Liver (tissue), 9 donors: ENCODE results near the gene LRRC53. TPM values are rescaled to one million over a fixed set of nuclear protein-coding genes. Genes with fewer than 3 reads are reported as not detected.

Experiments
- DNase-seq: peaks from one replicate; pipeline ENCODE4 v3.0.0-alpha.2; 2017; ENCODE audit warnings: low spot score
- H3K27ac ChIP-seq, 2 donors: one replicate each; pipeline ENCODE4 v1.7.0; 2013; ENCODE audit warnings: inconsistent platforms in 2 of 2, low read length in 2 of 2, control low read depth in 1 of 2, low read depth in 1 of 2, mild to moderate bottlenecking in 1 of 2
- H3K27me3 ChIP-seq, 4 donors: one replicate each; pipeline versions ENCODE4 v1.6.1 to v1.7.0; 2013; ENCODE audit warnings: low read length in 3 of 4, inconsistent platforms in 1 of 4, mild to moderate bottlenecking in 1 of 4, moderate library complexity in 1 of 4; ENCODE audit not compliant: control insufficient read depth in 4 of 4, insufficient read depth in 4 of 4
- H3K36me3 ChIP-seq, 4 donors: one replicate each; pipeline versions ENCODE4 v1.6.1 to v1.7.0; 2013; ENCODE audit warnings: low read length in 3 of 4, mild to moderate bottlenecking in 3 of 4, low read depth in 1 of 4, moderate library complexity in 1 of 4; ENCODE audit not compliant: control insufficient read depth in 4 of 4, insufficient read depth in 3 of 4
- H3K4me1 ChIP-seq, 4 donors: one replicate each; pipeline versions ENCODE4 v1.6.1 to v1.7.0; 2013; ENCODE audit warnings: low read length in 3 of 4, mild to moderate bottlenecking in 3 of 4, moderate library complexity in 1 of 4; ENCODE audit not compliant: control insufficient read depth in 4 of 4, insufficient read depth in 4 of 4
- H3K4me3 ChIP-seq, 3 donors: one replicate each; pipeline versions ENCODE4 v1.6.1 to v1.7.0; 2013; ENCODE audit warnings: low read length in 3 of 3, control low read depth in 1 of 3, low read depth in 1 of 3, mild to moderate bottlenecking in 1 of 3
- H3K9ac ChIP-seq, 2 donors: one replicate each; pipeline ENCODE4 v1.7.0; 2013; ENCODE audit warnings: low read length in 2 of 2, mild to moderate bottlenecking in 2 of 2, moderate library complexity in 2 of 2, control low read depth in 1 of 2, low read depth in 1 of 2
- H3K9me3 ChIP-seq, 4 donors: one replicate each; pipeline versions ENCODE4 v1.6.1 to v1.7.0; 2013; ENCODE audit warnings: low read length in 3 of 4; ENCODE audit not compliant: control insufficient read depth in 4 of 4
- ATF3 ChIP-seq: IDR thresholded peaks from 2 replicates; pipeline ENCODE4 v1.6.1; 2016; ENCODE audit warnings: antibody characterized with exemption
- CTCF ChIP-seq: fragments of 150-350 bp; IDR thresholded peaks from 2 replicates; pipeline ENCODE4 v1.5.1; 2017; ENCODE audit warnings: improper control_type of control experiment, low read depth, low read length; ENCODE audit not compliant: missing input control
- EGR1 ChIP-seq, 2 donors: IDR thresholded peaks; 2 replicates each; pipeline ENCODE4 v1.6.1; 2016 to 2018; ENCODE audit warnings: antibody characterized with exemption in 2 of 2, low read depth in 2 of 2
- FOXA1 ChIP-seq: IDR thresholded peaks from 2 replicates; pipeline ENCODE4 v1.6.1; 2016; ENCODE audit warnings: antibody characterized with exemption
- FOXA2 ChIP-seq: IDR thresholded peaks from 2 replicates; pipeline ENCODE4 v1.6.1; 2016; ENCODE audit warnings: antibody characterized with exemption
- GABPA ChIP-seq, 2 donors: IDR thresholded peaks in 1 of 2; conservative IDR thresholded peaks in 1 of 2; 2 replicates each; pipeline ENCODE4 v1.6.1; 2016; ENCODE audit warnings: antibody characterized with exemption in 2 of 2, mild to moderate bottlenecking in 1 of 2, moderate library complexity in 1 of 2
- HNF4A ChIP-seq, 2 donors: conservative IDR thresholded peaks; 2 replicates each; pipeline ENCODE4 v1.6.1; 2016; ENCODE audit warnings: antibody characterized with exemption in 2 of 2, mild to moderate bottlenecking in 2 of 2
- HNF4G ChIP-seq: IDR thresholded peaks from 2 replicates; pipeline ENCODE4 v1.6.1; 2016; ENCODE audit warnings: antibody characterized with exemption
- JUND ChIP-seq, 2 donors: IDR thresholded peaks; 2 replicates each; pipeline ENCODE4 v1.6.1; 2016; ENCODE audit warnings: antibody characterized with exemption in 2 of 2
- MAX ChIP-seq: IDR thresholded peaks from 2 replicates; pipeline ENCODE4 v1.6.1; 2016; ENCODE audit warnings: antibody characterized with exemption
- NR2F2 ChIP-seq: IDR thresholded peaks from 2 replicates; pipeline ENCODE4 v1.6.1; 2016; ENCODE audit warnings: antibody characterized with exemption
- RAD21 ChIP-seq, 2 donors: IDR thresholded peaks; 2 replicates each; pipeline ENCODE4 v1.6.1; 2016; ENCODE audit warnings: antibody characterized with exemption in 2 of 2, mild to moderate bottlenecking in 2 of 2
- REST ChIP-seq: IDR thresholded peaks from 2 replicates; pipeline ENCODE4 v1.6.1; 2016; ENCODE audit warnings: antibody characterized with exemption, mild to moderate bottlenecking
- RXRA ChIP-seq, 2 donors: IDR thresholded peaks; 2 replicates each; pipeline ENCODE4 v1.6.1; 2017 to 2018; ENCODE audit warnings: antibody characterized with exemption in 2 of 2, mild to moderate bottlenecking in 1 of 2
- SP1 ChIP-seq: IDR thresholded peaks from 2 replicates; pipeline ENCODE4 v1.6.1; 2018; ENCODE audit warnings: antibody characterized with exemption, mild to moderate bottlenecking
- TAF1 ChIP-seq: conservative IDR thresholded peaks from 2 replicates; pipeline ENCODE4 v1.6.1; 2016; ENCODE audit warnings: antibody characterized with exemption, mild to moderate bottlenecking
- YY1 ChIP-seq: IDR thresholded peaks from 2 replicates; pipeline ENCODE4 v1.6.1; 2016; ENCODE audit warnings: antibody characterized with exemption, mild to moderate bottlenecking
- ZBTB33 ChIP-seq: IDR thresholded peaks from 2 replicates; pipeline ENCODE4 v1.6.1; 2016; ENCODE audit warnings: antibody characterized with exemption
- WGBS: extraction: QIAGEN DNeasy Blood & Tissue Kit; methylation state at CpG from one replicate; pipeline ENCODE4 v1.1.7; 2013; 5-methylcytosine and 5-hydroxymethylcytosine counted together
- polyA plus RNA-seq, 2 donors: library from polyadenylated mRNA; stranded (reverse) in 1 of 2; unstranded in 1 of 2; fragments of 200-250 nt in 1 of 2; fragments of >200 nt in 1 of 2; fragmentation: Nextera tagmentation in 1 of 2; extraction: Ambion mirVana in 1 of 2; gene quantifications; one replicate each; pipeline versions ENCODE4 v1.2.1 to v1.2.3, GENCODE V29; 2013 to 2015
- total RNA-seq, 2 donors: library from RNA; depleted of rRNA; stranded (reverse); fragments of >200 nt; gene quantifications; one replicate each; pipeline ENCODE4 v1.2.3, GENCODE V29; 2014
- donor health status: healthy.
- donor health status: healthy.
- donor health status: healthy.
- donor health status: healthy.
- donor health status: healthy.

The LRRC53 gene
- total and polyA plus RNA-seq, 4 donors: not detected

GRCh38 chr1:74423471-74423870 lies 88.9 kb downstream of the LRRC53 start:
- no peaks in the 10 kb centered on the region for H3K27me3 ChIP-seq
- WGBS: 93% methylated on average over 2 of the region's 2 CpGs
- no peaks in the 10 kb centered on the region for H3K36me3 ChIP-seq
- no peaks in the 10 kb centered on the region for H3K4me1 ChIP-seq
- H3K9ac ChIP-seq: no peak overlapping the region
- H3K9me3 ChIP-seq: no peaks in the 10 kb centered on the region
- no peak for TF ChIP-seq FOXA1
- no peak for TF ChIP-seq NR2F2
- no peak for TF ChIP-seq REST
- TF ChIP-seq JUND (IDR thresholded peaks at IDR 0.05): no peak
- no peak for TF ChIP-seq TAF1
- DNase-seq: no peak
- no peak overlapping the region for H3K27ac ChIP-seq
- H3K4me3 ChIP-seq: no peak overlapping the region

GRCh38 chr1:74422421-74423292 lies 89.8 kb downstream of the LRRC53 start:
- Histone ChIP-seq H3K27me3 (no peaks in the 10 kb centered on the region), H3K4me3 (no peak overlapping the region), H3K27ac (no peak overlapping the region), H3K36me3 (no peaks in the 10 kb centered on the region), H3K9me3 (no peaks in the 10 kb centered on the region), H3K4me1 (no peaks in the 10 kb centered on the region), H3K9ac (no peak overlapping the region)
- DNase-seq: no peak
- WGBS: 56% methylated on average over 4 of the region's 4 CpGs
- no peak for TF ChIP-seq NR2F2
- no peak for TF ChIP-seq JUND (IDR thresholded peaks at IDR 0.05)
- TF ChIP-seq HNF4A (conservative IDR thresholded peaks at IDR 0.05): no peak
- TF ChIP-seq RAD21 (IDR thresholded peaks at IDR 0.05): no peak
- no peak for TF ChIP-seq ATF3
- TF ChIP-seq YY1: no peak
- no peak for TF ChIP-seq EGR1 (IDR thresholded peaks at IDR 0.05; ENCODE audit: low read depth in 2 of 2)
- TF ChIP-seq CTCF: no peak
- TF ChIP-seq SP1: no peak
- TF ChIP-seq FOXA1: no peak
- no peak for TF ChIP-seq ZBTB33
- TF ChIP-seq REST: no peak
- no peak for TF ChIP-seq TAF1
- no peak for TF ChIP-seq FOXA2
- no peak for TF ChIP-seq GABPA (IDR thresholded peaks at IDR 0.05 in 1 of 2, conservative IDR thresholded peaks at IDR 0.05 in 1 of 2)
- no peak for TF ChIP-seq HNF4G
- TF ChIP-seq MAX: no peak
- TF ChIP-seq RXRA (IDR thresholded peaks at IDR 0.05): no peak
